Skeletal muscle satellite cell (primary cell): ENCODE results near the gene PARVA.

Source experiments
- H3K27me3 ChIP-seq: 2 replicates; pipeline ENCODE4 v1.7.0; 2013; ENCODE audit warnings: low read length; ENCODE audit not compliant: control insufficient read depth, insufficient read depth
- H3K36me3 ChIP-seq: 2 replicates; pipeline ENCODE4 v1.7.0; 2013; ENCODE audit warnings: mild to moderate bottlenecking, control low read depth, low read length; ENCODE audit not compliant: insufficient read depth
- H3K4me1 ChIP-seq: 2 replicates; pipeline ENCODE4 v1.7.0; 2013; ENCODE audit warnings: low read length; ENCODE audit not compliant: control insufficient read depth, insufficient read depth
- H3K4me2 ChIP-seq: 2 replicates; pipeline ENCODE4 v1.7.0; 2013; ENCODE audit warnings: mild to moderate bottlenecking, low read length
- H3K4me3 ChIP-seq: 2 replicates; pipeline ENCODE4 v1.7.0; 2013; ENCODE audit warnings: low read length
- H3K9ac ChIP-seq: 2 replicates; pipeline ENCODE4 v1.7.0; 2013; ENCODE audit warnings: mild to moderate bottlenecking, low read depth, low read length, moderate library complexity
- H3K9me3 ChIP-seq: replicated peaks from 2 replicates; pipeline ENCODE4 v1.7.0; 2013; ENCODE audit warnings: mild to moderate bottlenecking, control low read depth, low read length

The PARVA gene

DNA sequence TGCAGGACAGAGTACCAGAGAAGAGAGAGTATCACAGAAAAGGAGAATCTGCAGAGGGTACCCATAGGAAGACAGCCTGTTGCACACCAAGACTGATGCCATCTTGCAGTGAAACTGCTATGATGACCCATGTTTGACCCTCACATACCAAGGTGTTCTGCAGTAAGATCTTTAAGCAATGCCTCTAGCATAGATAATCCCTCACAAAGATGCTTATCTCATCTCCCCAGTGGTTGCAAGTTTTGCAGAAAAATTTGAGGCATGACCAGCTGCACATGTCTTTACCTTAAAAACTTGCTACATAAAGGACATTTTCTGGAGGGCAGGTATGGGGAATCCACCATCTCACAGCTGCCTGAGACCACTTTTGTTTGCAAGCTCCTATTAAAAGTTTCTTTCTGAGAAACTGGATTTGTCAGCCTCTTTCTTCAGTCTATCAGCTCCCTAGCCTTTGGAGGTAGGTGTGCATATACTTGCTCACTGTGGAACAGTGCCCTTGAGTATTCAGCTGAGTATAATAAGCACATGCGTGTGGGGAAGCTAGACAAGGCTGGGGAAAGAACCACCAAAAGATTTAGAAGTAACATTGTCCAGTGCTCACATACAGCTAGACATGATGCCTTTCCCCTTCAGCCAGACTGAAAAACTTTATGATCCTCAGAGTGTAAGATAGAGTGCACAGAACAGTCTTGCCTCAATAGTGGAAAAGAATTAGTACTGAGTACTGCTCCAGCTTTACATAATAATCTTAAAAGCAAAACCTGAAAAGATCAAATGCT is 196.5 kb downstream of the PARVA start:
- Histone ChIP-seq H3K4me3 (no peak overlapping the region), H3K27me3 (peaks cover 8% of the 10 kb centered on the region), H3K4me2 (no peak overlapping the region), H3K36me3 (no peaks in the 10 kb centered on the region), H3K4me1 (no peaks in the 10 kb centered on the region), H3K9ac (no peak overlapping the region), H3K9me3 (no peaks in the 10 kb centered on the region)

DNA sequence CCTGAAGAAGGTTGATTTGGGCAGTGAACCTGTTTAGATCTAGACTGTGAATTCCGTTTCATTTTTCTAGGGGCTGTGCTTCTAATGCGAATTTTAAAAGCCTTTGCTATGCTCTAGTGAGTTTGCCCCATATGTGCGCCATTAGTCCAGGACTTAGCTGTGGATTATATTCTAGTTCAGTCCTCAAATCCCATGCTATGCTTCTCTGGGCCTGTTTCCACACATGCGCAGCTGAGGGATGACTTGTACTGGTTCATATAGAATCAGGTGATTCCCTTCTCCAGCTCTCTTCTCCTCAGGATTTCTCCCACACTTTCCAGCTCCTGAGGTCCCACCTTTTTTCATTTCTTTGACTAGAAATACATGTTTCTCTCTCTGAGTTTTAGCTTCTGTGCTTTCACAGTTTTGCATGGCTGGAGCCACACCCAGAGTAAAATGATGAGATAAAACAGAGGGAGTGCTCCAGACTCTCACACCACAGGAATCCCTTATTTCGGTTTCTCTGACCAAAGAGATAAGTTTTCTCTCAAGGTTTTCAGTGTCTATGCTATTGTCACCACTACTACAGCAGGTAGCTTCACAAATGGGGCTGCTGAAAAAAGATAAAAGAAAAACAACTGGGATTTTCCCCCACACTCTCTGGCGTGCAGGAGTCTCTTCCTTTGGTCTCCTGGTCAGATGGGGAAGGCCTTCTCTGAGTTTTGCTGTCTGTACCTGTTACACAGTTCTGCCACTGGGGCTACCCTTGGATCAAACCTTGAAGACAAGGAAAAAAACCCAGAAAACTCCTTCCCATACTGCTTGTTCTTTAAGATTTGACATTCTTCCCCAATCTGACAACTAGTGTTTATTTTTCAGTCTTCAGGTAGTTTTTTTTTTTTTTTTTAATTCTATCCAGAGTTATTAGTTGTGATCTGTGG is 200.6 kb downstream of the PARVA start:
- no peaks in the 10 kb centered on the region for H3K9me3 ChIP-seq
- no peak overlapping the region for H3K9ac ChIP-seq
- H3K4me1 ChIP-seq, result peaks cover 10% of the 10 kb centered on the region
- H3K27me3 ChIP-seq, result peaks cover 6% of the 10 kb centered on the region
- no peaks in the 10 kb centered on the region for H3K36me3 ChIP-seq
- H3K4me3 ChIP-seq, result no peak overlapping the region
- H3K4me2 ChIP-seq, result no peak overlapping the region

DNA sequence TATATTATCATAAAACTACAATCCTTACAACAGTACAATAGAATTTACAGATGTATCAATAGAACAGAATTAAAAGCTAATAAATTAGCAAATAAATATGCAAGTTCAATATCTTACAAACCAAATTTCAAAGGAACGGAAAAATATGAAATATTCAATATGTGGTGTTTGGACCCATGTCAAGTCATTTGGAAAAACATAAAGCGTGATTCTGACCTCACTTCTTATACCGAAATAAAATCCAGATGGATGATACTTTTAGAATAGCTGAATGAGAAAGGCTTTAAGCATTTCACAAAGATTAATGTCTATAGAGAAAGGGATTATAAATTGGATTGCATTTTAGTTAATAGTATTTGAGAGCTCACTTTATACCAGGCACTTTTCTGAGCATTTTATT is 204.0 kb downstream of the PARVA start:
- H3K27me3 ChIP-seq, result no peaks in the 10 kb centered on the region
- no peak overlapping the region for H3K9ac ChIP-seq
- H3K9me3 ChIP-seq, result no peaks in the 10 kb centered on the region
- no peak overlapping the region for H3K4me2 ChIP-seq
- H3K36me3 ChIP-seq, result no peaks in the 10 kb centered on the region
- peaks cover 11% of the 10 kb centered on the region for H3K4me1 ChIP-seq
- no peak overlapping the region for H3K4me3 ChIP-seq

DNA sequence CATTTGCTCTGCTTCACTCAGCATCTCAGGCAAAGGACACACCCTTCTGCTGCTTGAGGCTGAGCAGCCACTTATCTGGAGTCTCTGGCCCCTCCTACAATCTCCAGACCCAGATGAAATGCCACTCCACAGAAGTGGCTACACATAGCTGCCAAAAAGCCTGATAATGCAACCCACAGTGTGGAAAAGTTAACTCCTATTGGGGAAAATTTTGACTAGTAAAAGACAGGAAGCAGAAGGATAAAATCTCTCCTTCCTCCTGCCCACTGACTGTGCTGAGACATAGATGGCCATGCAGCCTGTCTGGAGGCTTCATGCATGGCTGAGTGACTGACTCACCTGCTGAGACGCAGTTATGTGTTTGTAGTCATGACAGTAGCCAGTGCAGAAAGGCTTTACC is 204.6 kb downstream of the PARVA start:
- no peak overlapping the region for H3K4me3 ChIP-seq
- no peaks in the 10 kb centered on the region for H3K27me3 ChIP-seq
- H3K4me2 ChIP-seq, result no peak overlapping the region
- H3K36me3 ChIP-seq, result no peaks in the 10 kb centered on the region
- peaks cover 15% of the 10 kb centered on the region for H3K4me1 ChIP-seq
- H3K9me3 ChIP-seq, result no peaks in the 10 kb centered on the region
- no peak overlapping the region for H3K9ac ChIP-seq
